GM12878 (cell line): Measurements from ENCODE around the gene CCR1.
"Not testable (repeated sequence)": the region's sequence is repeated elsewhere in the genome, so short reads cannot be mapped to it uniquely, and the experiment has no call there.

Source experiments
- BHLHE40 ChIP-seq, 2 experiments: fragments of 450-650 bp in 1 of 2; IDR thresholded peaks; 2 replicates each; pipeline ENCODE4 v1.6.1; 2011 to 2017; ENCODE audit warnings: low read depth in 2 of 2, borderline replicate concordance in 1 of 2, improper control_type of control experiment in 1 of 2, low read length in 1 of 2, mild to moderate bottlenecking in 1 of 2
- CTCF ChIP-seq, 3 experiments: IDR thresholded peaks in 2 of 3; conservative IDR thresholded peaks in 1 of 3; 2 replicates each; pipeline ENCODE4 v1.5.1; 2011; ENCODE audit warnings: low read depth in 3 of 3, low read length in 3 of 3, mild to moderate bottlenecking in 3 of 3, control low read depth in 2 of 3, moderate library complexity in 2 of 3, inconsistent platforms in 1 of 3, mixed read lengths in 1 of 3; ENCODE audit not compliant: control insufficient read depth in 2 of 3, insufficient read depth in 1 of 3; ENCODE audit errors: extremely low read depth in 1 of 3
- FOXM1 ChIP-seq: IDR thresholded peaks from 2 replicates; pipeline ENCODE4 v1.6.1; 2012; ENCODE audit warnings: low read depth, mild to moderate bottlenecking, inconsistent platforms, low read length, moderate library complexity
- JUND ChIP-seq: IDR thresholded peaks from 2 replicates; pipeline ENCODE4 v1.6.1; 2012; ENCODE audit warnings: low read depth, mild to moderate bottlenecking, low read length, improper control_type of control experiment, moderate library complexity
- REST ChIP-seq: IDR thresholded peaks from 2 replicates; pipeline ENCODE4 v1.6.1; 2012; ENCODE audit warnings: mild to moderate bottlenecking, low read depth, low read length
- SIN3A ChIP-seq: IDR thresholded peaks from 2 replicates; pipeline ENCODE4 v1.6.1; 2012; ENCODE audit warnings: low read depth, low read length, improper control_type of control experiment
- ZBTB33 ChIP-seq: fragments of 450-650 bp; IDR thresholded peaks from 2 replicates; pipeline ENCODE4 v1.6.1; 2017; ENCODE audit warnings: mild to moderate bottlenecking

DNA sequence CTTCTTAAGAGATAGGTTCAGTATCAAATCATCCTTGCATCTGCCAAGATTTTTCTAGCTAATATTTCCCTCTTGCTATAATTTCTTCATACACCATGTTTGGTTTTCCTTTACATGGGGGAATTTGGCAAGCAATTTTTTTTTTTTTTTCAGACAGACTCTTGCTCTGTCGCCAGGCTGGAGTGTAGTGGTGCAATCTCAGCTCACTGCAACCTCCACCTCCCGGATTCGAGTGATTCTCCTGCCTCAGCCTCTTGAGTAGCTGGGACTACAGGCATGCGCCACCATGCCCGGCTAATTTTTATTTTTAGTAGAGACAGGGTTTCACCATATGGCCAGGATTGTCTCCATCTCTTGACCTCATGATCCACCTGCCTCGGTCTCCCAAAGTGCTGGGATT is 599 bp downstream of the CCR1 start:
- not testable (repeated sequence) for TF ChIP-seq SIN3A; FOXM1; BHLHE40 (IDR thresholded peaks at IDR 0.05; ENCODE audit: borderline replicate concordance in 1 of 2, low read depth in 2 of 2, low read length in 1 of 2); ZBTB33; JUND; REST; CTCF (IDR thresholded peaks at IDR 0.05 in 2 of 3, conservative IDR thresholded peaks at IDR 0.05 in 1 of 3; ENCODE audit: control insufficient read depth in 2 of 3, extremely low read depth in 1 of 3, insufficient read depth in 1 of 3, low read depth in 3 of 3, low read length in 3 of 3)
